ENCODE data around the gene UBXN6. TPM values are rescaled to one million over a fixed set of nuclear protein-coding genes. Genes with fewer than 3 reads are reported as not detected.

The UBXN6 gene
- total RNA-seq, 1 donor from 2014 or later: 40.9 TPM

- no peak overlapping the region for H3K4me3 ChIP-seq (ENCODE audit: low read depth, low read length)
- DNase-seq (ENCODE audit: low read depth): no peak
- TF ChIP-seq, protein P1, sequence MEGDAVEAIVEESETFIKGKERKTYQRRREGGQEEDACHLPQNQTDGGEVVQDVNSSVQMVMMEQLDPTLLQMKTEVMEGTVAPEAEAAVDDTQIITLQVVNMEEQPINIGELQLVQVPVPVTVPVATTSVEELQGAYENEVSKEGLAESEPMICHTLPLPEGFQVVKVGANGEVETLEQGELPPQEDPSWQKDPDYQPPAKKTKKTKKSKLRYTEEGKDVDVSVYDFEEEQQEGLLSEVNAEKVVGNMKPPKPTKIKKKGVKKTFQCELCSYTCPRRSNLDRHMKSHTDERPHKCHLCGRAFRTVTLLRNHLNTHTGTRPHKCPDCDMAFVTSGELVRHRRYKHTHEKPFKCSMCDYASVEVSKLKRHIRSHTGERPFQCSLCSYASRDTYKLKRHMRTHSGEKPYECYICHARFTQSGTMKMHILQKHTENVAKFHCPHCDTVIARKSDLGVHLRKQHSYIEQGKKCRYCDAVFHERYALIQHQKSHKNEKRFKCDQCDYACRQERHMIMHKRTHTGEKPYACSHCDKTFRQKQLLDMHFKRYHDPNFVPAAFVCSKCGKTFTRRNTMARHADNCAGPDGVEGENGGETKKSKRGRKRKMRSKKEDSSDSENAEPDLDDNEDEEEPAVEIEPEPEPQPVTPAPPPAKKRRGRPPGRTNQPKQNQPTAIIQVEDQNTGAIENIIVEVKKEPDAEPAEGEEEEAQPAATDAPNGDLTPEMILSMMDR (conservative IDR thresholded peaks at IDR 0.05; ENCODE audit: low read depth, low read length): no peak
These were observed 35.7 kb upstream of the UBXN6 start for GRCh38 chr19:4493104-4493928.

DNA sequence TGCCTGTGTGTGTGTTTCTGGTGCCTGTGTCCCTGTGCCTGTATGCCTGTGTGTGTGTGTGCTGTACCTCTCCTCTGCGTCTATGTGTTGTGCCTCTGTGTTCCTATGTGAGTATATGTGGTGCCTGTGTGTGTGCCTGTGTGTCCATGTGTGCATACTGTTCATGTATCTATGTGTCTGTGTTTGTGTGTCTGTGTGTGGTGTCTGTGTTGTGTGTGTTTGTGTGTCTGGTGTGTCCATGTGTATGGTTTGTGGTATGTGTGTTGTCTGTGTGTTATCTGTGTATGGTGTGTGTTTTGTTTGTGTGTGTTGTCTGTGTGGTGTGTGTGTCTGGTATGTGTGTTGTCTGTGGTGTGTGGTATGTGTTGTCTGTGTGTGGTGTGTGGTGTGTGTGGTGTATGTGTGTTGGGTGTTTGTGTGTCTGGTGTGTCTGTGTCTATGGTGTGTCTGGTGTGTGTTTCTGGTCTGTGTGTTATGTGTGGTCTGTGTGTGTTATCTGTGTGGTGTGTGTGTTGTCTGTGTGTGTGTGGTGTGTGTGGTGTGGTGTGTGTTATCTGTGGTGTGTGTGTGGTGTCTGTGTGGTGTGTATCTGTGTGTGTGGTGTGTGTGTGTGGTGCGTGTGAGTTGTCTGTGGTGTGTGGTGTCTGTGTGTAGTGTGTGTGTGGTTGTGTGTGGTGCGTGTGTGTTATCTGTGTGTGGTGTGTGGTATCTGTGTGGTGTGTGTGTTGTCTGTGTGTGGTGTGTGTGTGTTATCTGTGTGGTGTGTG, 34.9 kb upstream of the UBXN6 start:
- no peak for DNase-seq (ENCODE audit: low read depth)

GRCh38 chr19:4491446-4491845, 33.9 kb upstream of the UBXN6 start:
- H3K4me3 ChIP-seq (ENCODE audit: low read depth, low read length): no peak overlapping the region
- TF ChIP-seq, protein P1 (conservative IDR thresholded peaks at IDR 0.05; ENCODE audit: low read depth, low read length): no peak
- DNase-seq (ENCODE audit: low read depth): no peak

More for the DNA sequence above, 34.9 kb upstream of the UBXN6 start:
- TF ChIP-seq, protein P1 (conservative IDR thresholded peaks at IDR 0.05; ENCODE audit: low read depth, low read length): no peak
- H3K4me3 ChIP-seq (ENCODE audit: low read depth, low read length): no peak overlapping the region

- no peak for DNase-seq (ENCODE audit: low read depth)
- TF ChIP-seq, protein P1 (conservative IDR thresholded peaks at IDR 0.05; ENCODE audit: low read depth, low read length): no peak
- no peak overlapping the region for H3K4me3 ChIP-seq (ENCODE audit: low read depth, low read length)
These were observed 30.9 kb upstream of the UBXN6 start for GRCh38 chr19:4488496-4488895.

DNA sequence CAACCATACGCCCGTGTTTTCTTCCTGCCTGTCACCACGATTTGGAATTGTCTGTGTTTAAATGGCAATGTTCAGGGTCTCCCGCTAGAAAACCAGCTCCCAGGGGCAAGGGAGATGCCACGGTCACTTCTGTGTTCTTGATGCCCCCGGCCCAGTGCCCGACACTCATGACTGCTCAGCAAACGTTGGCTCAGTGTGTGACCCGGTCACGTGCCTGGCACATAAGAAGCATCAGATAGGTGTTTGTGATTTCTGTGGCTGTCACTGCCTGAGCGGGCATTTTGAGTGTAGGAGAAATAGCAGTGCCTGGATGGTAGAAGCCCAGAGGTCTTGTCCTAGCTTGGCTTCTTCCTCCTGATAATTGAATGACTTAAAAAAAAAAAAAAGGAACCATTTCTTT, 30.0 kb upstream of the UBXN6 start:
- no peak for DNase-seq (ENCODE audit: low read depth)
- no peak overlapping the region for H3K4me3 ChIP-seq (ENCODE audit: low read depth, low read length)
- TF ChIP-seq, protein P1 (conservative IDR thresholded peaks at IDR 0.05; ENCODE audit: low read depth, low read length): no peak

GRCh38 chr19:4483385-4483784, 25.8 kb upstream of the UBXN6 start:
- H3K4me3 ChIP-seq (ENCODE audit: low read depth, low read length): no peak overlapping the region
- no peak for DNase-seq (ENCODE audit: low read depth)
- TF ChIP-seq, protein P1 (conservative IDR thresholded peaks at IDR 0.05; ENCODE audit: low read depth, low read length): no peak
